A673 (cell line): ENCODE measurements around the gene TMEM14A.

ENCODE experiments used
- EZH2 ChIP-seq: fragments of 200-600 bp; sonication (generic); IDR thresholded peaks from 2 replicates; pipeline ENCODE4 v1.6.1; 2017; ENCODE audit warnings: borderline replicate concordance, low read depth, mild to moderate bottlenecking, mixed read lengths, antibody characterized with exemption, low read length; ENCODE audit not compliant: poor library complexity, severe bottlenecking
- TF ChIP-seq, protein P1 (sequence below): fragments of 300-800, 200-600 bp; sonication (generic); conservative IDR thresholded peaks from 2 replicates; pipeline ENCODE4 v1.5.1; 2017; ENCODE audit warnings: low read depth, mild to moderate bottlenecking, antibody characterized with exemption, low read length, moderate library complexity, mixed read lengths

- TF ChIP-seq, protein P1, sequence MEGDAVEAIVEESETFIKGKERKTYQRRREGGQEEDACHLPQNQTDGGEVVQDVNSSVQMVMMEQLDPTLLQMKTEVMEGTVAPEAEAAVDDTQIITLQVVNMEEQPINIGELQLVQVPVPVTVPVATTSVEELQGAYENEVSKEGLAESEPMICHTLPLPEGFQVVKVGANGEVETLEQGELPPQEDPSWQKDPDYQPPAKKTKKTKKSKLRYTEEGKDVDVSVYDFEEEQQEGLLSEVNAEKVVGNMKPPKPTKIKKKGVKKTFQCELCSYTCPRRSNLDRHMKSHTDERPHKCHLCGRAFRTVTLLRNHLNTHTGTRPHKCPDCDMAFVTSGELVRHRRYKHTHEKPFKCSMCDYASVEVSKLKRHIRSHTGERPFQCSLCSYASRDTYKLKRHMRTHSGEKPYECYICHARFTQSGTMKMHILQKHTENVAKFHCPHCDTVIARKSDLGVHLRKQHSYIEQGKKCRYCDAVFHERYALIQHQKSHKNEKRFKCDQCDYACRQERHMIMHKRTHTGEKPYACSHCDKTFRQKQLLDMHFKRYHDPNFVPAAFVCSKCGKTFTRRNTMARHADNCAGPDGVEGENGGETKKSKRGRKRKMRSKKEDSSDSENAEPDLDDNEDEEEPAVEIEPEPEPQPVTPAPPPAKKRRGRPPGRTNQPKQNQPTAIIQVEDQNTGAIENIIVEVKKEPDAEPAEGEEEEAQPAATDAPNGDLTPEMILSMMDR, result no peak
- TF ChIP-seq EZH2, result no peak
Observed at GRCh38 chr6:52718550-52718949, 47.6 kb downstream of the TMEM14A start.
